H1 (cell line): Measurements from ENCODE around the gene CTBP2. TPM values are rescaled to one million over a fixed set of nuclear protein-coding genes. Genes with fewer than 3 reads are reported as not detected.

Experiments used
- BRCA1 ChIP-seq: IDR thresholded peaks from 2 replicates; pipeline ENCODE4 v1.6.1; 2012; ENCODE audit warnings: low read depth, low read length, improper control_type of control experiment
- CEBPB ChIP-seq: IDR thresholded peaks from 2 replicates; pipeline ENCODE4 v1.6.1; 2012; ENCODE audit warnings: low read depth, low read length
- CHD2 ChIP-seq: IDR thresholded peaks from 2 replicates; pipeline ENCODE4 v1.6.1; 2012; ENCODE audit warnings: low read length, improper control_type of control experiment
- CREB1 ChIP-seq: IDR thresholded peaks from 2 replicates; pipeline ENCODE4 v1.6.1; 2012; ENCODE audit warnings: inconsistent platforms
- EGR1 ChIP-seq: IDR thresholded peaks from 2 replicates; pipeline ENCODE4 v1.6.1; 2011; ENCODE audit warnings: low read depth, low read length, borderline replicate concordance
- FOSL1 ChIP-seq: IDR thresholded peaks from 2 replicates; pipeline ENCODE4 v1.6.1; 2011; ENCODE audit warnings: mild to moderate bottlenecking, low read depth, low read length, moderate library complexity; ENCODE audit not compliant: insufficient read depth
- HDAC2 ChIP-seq, 2 experiments: fragments of 300-600 bp in 1 of 2; sonication (generic) in 1 of 2; IDR thresholded peaks; 2 replicates each; pipeline ENCODE4 v1.6.1; 2011 to 2012; ENCODE audit warnings: low read depth in 2 of 2, low read length in 2 of 2, mild to moderate bottlenecking in 2 of 2, moderate library complexity in 2 of 2, borderline replicate concordance in 1 of 2, inconsistent platforms in 1 of 2
- HDAC6 ChIP-seq: IDR thresholded peaks from one replicate; pipeline ENCODE4 v1.7.1; 2012; ENCODE audit warnings: low read depth, mild to moderate bottlenecking, inconsistent platforms, low read length, moderate library complexity
- KDM1A ChIP-seq: fragments of 200-600, 300-600 bp; sonication (generic); IDR thresholded peaks from 2 replicates; pipeline ENCODE4 v1.7.1; 2016; ENCODE audit warnings: mild to moderate bottlenecking, low read length, borderline replicate concordance
- KDM5A ChIP-seq: fragments of 200-600 bp; IDR thresholded peaks from 2 replicates; pipeline ENCODE4 v1.7.1; 2012; ENCODE audit warnings: mild to moderate bottlenecking, low read length, inconsistent platforms, mixed read lengths
- MAFK ChIP-seq: IDR thresholded peaks from 2 replicates; pipeline ENCODE4 v1.6.1; 2012; ENCODE audit warnings: low read depth, mild to moderate bottlenecking, improper control_type of control experiment, low read length
- POLR2AphosphoS5 ChIP-seq: IDR thresholded peaks from 2 replicates; pipeline ENCODE4 v1.6.1; 2011; ENCODE audit warnings: low read depth, low read length
- RBBP5 ChIP-seq: IDR thresholded peaks from 2 replicates; pipeline ENCODE4 v1.7.1; 2012; ENCODE audit warnings: low read depth, mild to moderate bottlenecking, inconsistent platforms, low read length, moderate library complexity, borderline replicate concordance
- SIX5 ChIP-seq: IDR thresholded peaks from 2 replicates; pipeline ENCODE4 v1.6.1; 2011; ENCODE audit warnings: mild to moderate bottlenecking, low read depth, low read length
- SP2 ChIP-seq: IDR thresholded peaks from 2 replicates; pipeline ENCODE4 v1.6.1; 2012; ENCODE audit warnings: mild to moderate bottlenecking, low read length, inconsistent platforms
- TEAD4 ChIP-seq: IDR thresholded peaks from 2 replicates; pipeline ENCODE4 v1.6.1; 2012; ENCODE audit warnings: low read depth, low read length, inconsistent platforms, mixed read lengths
- polyA plus RNA-seq, 7 experiments: library from polyadenylated mRNA; depleted of rRNA in 3 of 7; stranded (reverse) in 5 of 7; unstranded in 2 of 7; fragments of >200 nt in 5 of 7; fragments of 200-250 nt in 2 of 7; gene quantifications; 1 replicate in 5 of 7; 2 replicates in 1 of 7; 4 replicates in 1 of 7; pipeline versions ENCODE4 v1.2.1 to v1.2.3, GENCODE V29; 2011 to 2013; ENCODE audit warnings: missing spikeins in 2 of 7, mixed read lengths in 2 of 7
- total RNA-seq: library from RNA; stranded (reverse); fragmentation: NEBNext Ultra II Directional; extraction: Animal tissue kit (Norgen Biotek cat#: 25700); gene quantifications from 2 replicates; pipeline ENCODE4 v1.2.1, GENCODE V29; 2021
- TF ChIP-seq, protein P1 (sequence below): IDR thresholded peaks from 2 replicates; pipeline ENCODE4 v1.6.1; 2012; ENCODE audit warnings: inconsistent platforms
- TF ChIP-seq, protein P2 (sequence below): IDR thresholded peaks from 2 replicates; pipeline ENCODE4 v1.6.1; 2012; ENCODE audit warnings: inconsistent platforms

Gene CTBP2
- total and polyA plus RNA-seq, 2 of the 8 experiments (the other 6 are each of a cell fraction or from before 2014, with no cell fraction given): 208 to 221 TPM

DNA sequence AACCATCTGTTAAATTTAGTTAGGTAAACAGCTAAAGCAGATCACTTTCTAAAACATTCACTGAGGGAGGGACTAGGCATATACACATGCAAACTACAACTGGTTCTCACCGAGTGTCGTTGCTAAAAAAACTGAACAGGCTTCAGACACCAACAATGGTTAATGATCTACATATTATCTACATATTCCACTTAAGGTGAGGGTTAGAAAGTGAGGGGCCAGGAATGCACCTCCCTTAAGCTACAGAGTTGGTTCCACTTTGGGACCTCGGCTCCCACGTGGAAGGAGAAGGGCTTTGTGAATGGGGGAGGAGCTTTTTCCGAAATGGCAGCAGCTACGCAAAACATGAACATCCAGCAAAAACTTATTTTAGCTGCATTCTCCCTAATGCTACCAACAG lies 5.8 kb downstream of the CTBP2 start (continued):
- no peak for TF ChIP-seq KDM1A
- TF ChIP-seq BRCA1: no peak
- TF ChIP-seq FOSL1: no peak
- TF ChIP-seq CEBPB: no peak
- TF ChIP-seq, protein P1, sequence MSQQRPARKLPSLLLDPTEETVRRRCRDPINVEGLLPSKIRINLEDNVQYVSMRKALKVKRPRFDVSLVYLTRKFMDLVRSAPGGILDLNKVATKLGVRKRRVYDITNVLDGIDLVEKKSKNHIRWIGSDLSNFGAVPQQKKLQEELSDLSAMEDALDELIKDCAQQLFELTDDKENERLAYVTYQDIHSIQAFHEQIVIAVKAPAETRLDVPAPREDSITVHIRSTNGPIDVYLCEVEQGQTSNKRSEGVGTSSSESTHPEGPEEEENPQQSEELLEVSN: no peak
- no peak for TF ChIP-seq SP2
- TF ChIP-seq, protein P2, sequence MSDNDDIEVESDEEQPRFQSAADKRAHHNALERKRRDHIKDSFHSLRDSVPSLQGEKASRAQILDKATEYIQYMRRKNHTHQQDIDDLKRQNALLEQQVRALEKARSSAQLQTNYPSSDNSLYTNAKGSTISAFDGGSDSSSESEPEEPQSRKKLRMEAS: peak; percentile 67
- TF ChIP-seq MAFK: no peak
- 0 out of 2 replicates have a peak, but pooled peaks have one; percentile 52 for TF ChIP-seq TEAD4
- no peak for TF ChIP-seq HDAC2 (IDR thresholded peaks at IDR 0.05; ENCODE audit: borderline replicate concordance in 1 of 2, low read depth in 2 of 2, low read length in 2 of 2)
- TF ChIP-seq RBBP5: 0 out of 2 replicates have a peak, but pooled peaks have one; percentile 44
- TF ChIP-seq CREB1: no peak
- no peak for TF ChIP-seq KDM5A
- no peak for TF ChIP-seq HDAC6
- TF ChIP-seq CHD2: no peak
- no peak for TF ChIP-seq EGR1
- TF ChIP-seq SIX5: no peak
- peak; percentile 55 for TF ChIP-seq POLR2AphosphoS5
